ENCODE results near the gene HPGD. TPM values are rescaled to one million over a fixed set of nuclear protein-coding genes. Genes with fewer than 3 reads are reported as not detected.

Gene HPGD
- total RNA-seq, result under 0.01 TPM in 1 of 2 replicates, not detected in the other

- H3K4me3 ChIP-seq (ENCODE audit: insufficient read depth, low read length), result peak within 1 kb of the TSS; percentile 61
- peak within 1 kb of the TSS; percentile 62 for H3K4me2 ChIP-seq (ENCODE audit: insufficient read depth, low read length)
- peaks cover 4% of the 10 kb centered on the region for H3K4me1 ChIP-seq (ENCODE audit: insufficient read depth, low read length)
- H2AFZ ChIP-seq (ENCODE audit: low read length), result peak within 1 kb of the TSS; percentile 63
- peak; percentile 41 for DNase-seq (ENCODE audit: insufficient read length, low spot score, missing footprints)
- H4K20me1 ChIP-seq (ENCODE audit: insufficient read depth, low read length), result no peaks in the 10 kb centered on the region
- H3K27ac ChIP-seq (ENCODE audit: low read depth, low read length), result no peak within 1 kb of the TSS
- peaks cover 26% of the 10 kb centered on the region for H3K27me3 ChIP-seq (ENCODE audit: insufficient read depth, low read length)
- TF ChIP-seq, protein P1, sequence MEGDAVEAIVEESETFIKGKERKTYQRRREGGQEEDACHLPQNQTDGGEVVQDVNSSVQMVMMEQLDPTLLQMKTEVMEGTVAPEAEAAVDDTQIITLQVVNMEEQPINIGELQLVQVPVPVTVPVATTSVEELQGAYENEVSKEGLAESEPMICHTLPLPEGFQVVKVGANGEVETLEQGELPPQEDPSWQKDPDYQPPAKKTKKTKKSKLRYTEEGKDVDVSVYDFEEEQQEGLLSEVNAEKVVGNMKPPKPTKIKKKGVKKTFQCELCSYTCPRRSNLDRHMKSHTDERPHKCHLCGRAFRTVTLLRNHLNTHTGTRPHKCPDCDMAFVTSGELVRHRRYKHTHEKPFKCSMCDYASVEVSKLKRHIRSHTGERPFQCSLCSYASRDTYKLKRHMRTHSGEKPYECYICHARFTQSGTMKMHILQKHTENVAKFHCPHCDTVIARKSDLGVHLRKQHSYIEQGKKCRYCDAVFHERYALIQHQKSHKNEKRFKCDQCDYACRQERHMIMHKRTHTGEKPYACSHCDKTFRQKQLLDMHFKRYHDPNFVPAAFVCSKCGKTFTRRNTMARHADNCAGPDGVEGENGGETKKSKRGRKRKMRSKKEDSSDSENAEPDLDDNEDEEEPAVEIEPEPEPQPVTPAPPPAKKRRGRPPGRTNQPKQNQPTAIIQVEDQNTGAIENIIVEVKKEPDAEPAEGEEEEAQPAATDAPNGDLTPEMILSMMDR (IDR thresholded peaks at IDR 0.05; ENCODE audit: extremely low read depth, low read depth, low read length), result no peak
- H3K79me2 ChIP-seq (ENCODE audit: insufficient read depth, low read length), result no peaks in the 10 kb centered on the region
- no peaks in the 10 kb centered on the region for H3K36me3 ChIP-seq (ENCODE audit: insufficient read depth, low read length)
- no peaks in the 10 kb centered on the region for H3K9me3 ChIP-seq (ENCODE audit: low read depth, low read length)
These were observed at the start of gene HPGD for GRCh38 chr4:174522183-174523024. HPGD (minus strand) TSS chr4:174522488; CDS start chr4:174522451, 37 bp downstream.

GRCh38 chr4:174564529-174564928 is 42.2 kb upstream of the HPGD start:
- Histone ChIP-seq H3K27ac (ENCODE audit: low read depth, low read length) (no peak overlapping the region), H4K20me1 (ENCODE audit: insufficient read depth, low read length) (no peaks in the 10 kb centered on the region), H3K36me3 (ENCODE audit: insufficient read depth, low read length) (no peaks in the 10 kb centered on the region), H2AFZ (ENCODE audit: low read length) (no peak overlapping the region), H3K4me2 (ENCODE audit: insufficient read depth, low read length) (no peak overlapping the region), H3K4me1 (ENCODE audit: insufficient read depth, low read length) (no peaks in the 10 kb centered on the region), H3K27me3 (ENCODE audit: insufficient read depth, low read length) (no peaks in the 10 kb centered on the region), H3K9me3 (ENCODE audit: low read depth, low read length) (no peaks in the 10 kb centered on the region), H3K4me3 (ENCODE audit: insufficient read depth, low read length) (no peak overlapping the region), H3K79me2 (ENCODE audit: insufficient read depth, low read length) (no peaks in the 10 kb centered on the region)
- no peak for DNase-seq (ENCODE audit: insufficient read length, low spot score, missing footprints)
- TF ChIP-seq, protein P1 (IDR thresholded peaks at IDR 0.05; ENCODE audit: extremely low read depth, low read depth, low read length), result no peak

- Histone ChIP-seq H3K4me3 (ENCODE audit: insufficient read depth, low read length) (no peak overlapping the region), H4K20me1 (ENCODE audit: insufficient read depth, low read length) (no peaks in the 10 kb centered on the region), H3K27me3 (ENCODE audit: insufficient read depth, low read length) (no peaks in the 10 kb centered on the region), H3K79me2 (ENCODE audit: insufficient read depth, low read length) (no peaks in the 10 kb centered on the region), H3K4me2 (ENCODE audit: insufficient read depth, low read length) (no peak overlapping the region), H2AFZ (ENCODE audit: low read length) (no peak overlapping the region), H3K4me1 (ENCODE audit: insufficient read depth, low read length) (no peaks in the 10 kb centered on the region), H3K9me3 (ENCODE audit: low read depth, low read length) (no peaks in the 10 kb centered on the region), H3K36me3 (ENCODE audit: insufficient read depth, low read length) (no peaks in the 10 kb centered on the region), H3K27ac (ENCODE audit: low read depth, low read length) (no peak overlapping the region)
- TF ChIP-seq, protein P1 (IDR thresholded peaks at IDR 0.05; ENCODE audit: extremely low read depth, low read depth, low read length), result no peak
- DNase-seq (ENCODE audit: insufficient read length, low spot score, missing footprints), result no peak
These were observed 41.1 kb upstream of the HPGD start for GRCh38 chr4:174563399-174563798.

DNA sequence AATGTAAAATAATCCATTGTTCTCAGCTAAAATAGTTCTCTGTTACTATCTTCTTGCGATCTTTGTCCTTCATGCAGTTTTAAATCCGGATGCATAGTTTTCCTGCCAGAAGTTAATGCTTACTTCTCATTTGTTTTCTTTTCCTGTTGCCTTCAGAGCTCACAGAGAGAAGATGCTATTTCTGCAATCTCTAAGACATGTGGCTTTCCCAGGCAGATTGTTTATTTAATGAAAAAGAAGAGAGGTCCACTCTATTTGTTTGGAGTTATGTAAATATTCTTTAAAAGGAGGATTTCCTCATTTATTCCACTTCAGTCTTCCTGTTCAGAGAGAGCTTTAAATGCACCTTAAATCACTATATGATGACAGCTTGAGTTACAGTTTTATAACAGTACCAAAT is 39.3 kb upstream of the HPGD start:
- DNase-seq (ENCODE audit: insufficient read length, low spot score, missing footprints), result no peak
- Histone ChIP-seq H3K27me3 (ENCODE audit: insufficient read depth, low read length) (no peaks in the 10 kb centered on the region), H4K20me1 (ENCODE audit: insufficient read depth, low read length) (no peaks in the 10 kb centered on the region), H3K79me2 (ENCODE audit: insufficient read depth, low read length) (no peaks in the 10 kb centered on the region), H3K9me3 (ENCODE audit: low read depth, low read length) (no peaks in the 10 kb centered on the region), H3K36me3 (ENCODE audit: insufficient read depth, low read length) (no peaks in the 10 kb centered on the region), H3K4me2 (ENCODE audit: insufficient read depth, low read length) (no peak overlapping the region), H3K4me1 (ENCODE audit: insufficient read depth, low read length) (no peaks in the 10 kb centered on the region), H3K27ac (ENCODE audit: low read depth, low read length) (no peak overlapping the region), H2AFZ (ENCODE audit: low read length) (no peak overlapping the region), H3K4me3 (ENCODE audit: insufficient read depth, low read length) (no peak overlapping the region)
- TF ChIP-seq, protein P1 (IDR thresholded peaks at IDR 0.05; ENCODE audit: extremely low read depth, low read depth, low read length), result no peak
